Fibroblast of lung (primary cell): ENCODE data around the gene LAT. TPM values are rescaled to one million over a fixed set of nuclear protein-coding genes. Genes with fewer than 3 reads are reported as not detected.

ENCODE experiments used
- DNase-seq, 2 donors: peaks; one replicate each; pipeline versions ENCODE4 v3.0.0 to v3.0.0-alpha.2; 2010; ENCODE audit warnings: low read depth in 2 of 2
- H2AFZ ChIP-seq: 2 replicates; pipeline ENCODE4 v1.5.1; 2012; ENCODE audit warnings: low read length, control low read depth, inconsistent platforms
- H3K27ac ChIP-seq: 2 replicates; pipeline ENCODE4 v1.5.1; 2011; ENCODE audit warnings: low read length, control low read depth; ENCODE audit not compliant: insufficient read depth
- H3K27me3 ChIP-seq: 2 replicates; pipeline ENCODE4 v1.5.1; 2011; ENCODE audit warnings: mild to moderate bottlenecking, low read length; ENCODE audit not compliant: control insufficient read depth, insufficient read depth
- H3K36me3 ChIP-seq: 2 replicates; pipeline ENCODE4 v1.5.1; 2011; ENCODE audit warnings: low read length; ENCODE audit not compliant: control insufficient read depth, insufficient read depth
- H3K4me1 ChIP-seq: 2 replicates; pipeline ENCODE4 v1.5.1; 2011; ENCODE audit warnings: low read length; ENCODE audit not compliant: control insufficient read depth, insufficient read depth; ENCODE audit errors: extremely low read depth
- H3K4me2 ChIP-seq: 2 replicates; pipeline ENCODE4 v1.5.1; 2011; ENCODE audit warnings: low read length, control low read depth; ENCODE audit not compliant: insufficient read depth; ENCODE audit errors: extremely low read depth
- H3K4me3 ChIP-seq, 4 experiments: fragments of 200-600 bp in 1 of 4; sonication (generic) in 1 of 4; replicated peaks in 1 of 4; 2 replicates each; pipeline ENCODE4 v1.5.1; 2011 to 2016; ENCODE audit warnings: low read length in 4 of 4, low read depth in 3 of 4, mild to moderate bottlenecking in 3 of 4, control low read depth in 2 of 4, inconsistent platforms in 1 of 4, mixed read lengths in 1 of 4; ENCODE audit not compliant: insufficient read depth in 1 of 4; ENCODE audit errors: control extremely low read depth in 1 of 4
- H3K79me2 ChIP-seq: 2 replicates; pipeline ENCODE4 v1.5.1; 2012; ENCODE audit warnings: mild to moderate bottlenecking, low read length, inconsistent platforms; ENCODE audit not compliant: control insufficient read depth, insufficient read depth
- H3K9ac ChIP-seq: 2 replicates; pipeline ENCODE4 v1.5.1; 2011; ENCODE audit warnings: mild to moderate bottlenecking, low read length, control low read depth; ENCODE audit not compliant: insufficient read depth
- H3K9me3 ChIP-seq: 2 replicates; pipeline ENCODE4 v1.5.1; 2012; ENCODE audit warnings: low read depth, low read length; ENCODE audit not compliant: control insufficient read depth, insufficient read depth
- H4K20me1 ChIP-seq: 2 replicates; pipeline ENCODE4 v1.5.1; 2011; ENCODE audit warnings: low read length; ENCODE audit not compliant: control insufficient read depth, insufficient read depth; ENCODE audit errors: extremely low read depth
- CTCF ChIP-seq, 2 donors: IDR thresholded peaks in 1 of 2; conservative IDR thresholded peaks in 1 of 2; 1 replicate in 1 of 2; 2 replicates in 1 of 2; pipeline ENCODE4 v1.5.1; 2011 to 2012; ENCODE audit warnings: low read length in 2 of 2, control low read depth in 1 of 2, inconsistent platforms in 1 of 2, low read depth in 1 of 2, mild to moderate bottlenecking in 1 of 2
- EZH2 ChIP-seq: IDR thresholded peaks from 2 replicates; pipeline ENCODE4 v1.5.1; 2012; ENCODE audit warnings: low read length, control low read depth, mild to moderate bottlenecking; ENCODE audit errors: missing control alignments
- polyA plus RNA-seq, 2 donors: library from polyadenylated mRNA; depleted of rRNA in 1 of 2; stranded (reverse) in 1 of 2; unstranded in 1 of 2; fragments of >200 nt; gene quantifications; 2 replicates each; pipeline ENCODE4 v1.2.1, GENCODE V29; 2011 to 2012; ENCODE audit warnings: missing spikeins in 1 of 2
- total RNA-seq: library from RNA; depleted of rRNA; stranded (reverse); fragments of >200 nt; gene quantifications from 2 replicates; pipeline ENCODE4 v1.2.1, GENCODE V29; 2014

LAT gene
- total and polyA plus RNA-seq, 2 donors (not counting 1 experiment from before 2014, with no cell fraction given) = 0.50 to 1.4 TPM

DNA sequence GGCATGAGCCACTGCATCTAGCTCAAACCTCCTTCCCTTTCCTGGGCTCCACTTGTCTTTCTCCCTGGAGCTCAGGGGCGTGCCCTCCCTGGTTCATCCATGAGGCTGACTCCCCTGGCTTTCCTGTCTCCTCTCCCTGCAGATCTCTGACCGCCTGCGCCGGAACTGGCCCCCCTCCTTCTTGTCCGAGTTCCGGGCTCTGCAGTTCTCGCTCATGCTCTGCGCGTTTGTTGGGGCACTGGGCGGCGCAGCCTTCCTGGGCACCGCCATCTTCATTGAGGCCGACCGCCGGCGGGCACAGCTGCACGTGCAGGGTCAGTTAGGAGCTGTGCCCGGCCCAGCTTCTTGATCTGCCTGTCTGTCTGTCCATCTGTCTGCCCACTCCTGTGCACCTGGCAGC is 1.2 kb upstream of the LAT start:
- Histone ChIP-seq H3K36me3 (peaks cover 21% of the 10 kb centered on the region), H3K4me1 (no peaks in the 10 kb centered on the region), H3K79me2 (no peaks in the 10 kb centered on the region), H2AFZ (no peak overlapping the region), H3K9me3 (no peaks in the 10 kb centered on the region), H3K27me3 (no peaks in the 10 kb centered on the region), H3K4me2 (no peak overlapping the region), H4K20me1 (no peaks in the 10 kb centered on the region), H3K27ac (no peak overlapping the region), H3K9ac (no peak overlapping the region), H3K4me3 (no peak overlapping the region)
- no peak for DNase-seq
- no peak for TF ChIP-seq EZH2
- TF ChIP-seq CTCF (conservative IDR thresholded peaks at IDR 0.05 in 1 of 2, IDR thresholded peaks at IDR 0.05 in 1 of 2; ENCODE audit: low read depth in 1 of 2, low read length in 2 of 2) = no peak

DNA sequence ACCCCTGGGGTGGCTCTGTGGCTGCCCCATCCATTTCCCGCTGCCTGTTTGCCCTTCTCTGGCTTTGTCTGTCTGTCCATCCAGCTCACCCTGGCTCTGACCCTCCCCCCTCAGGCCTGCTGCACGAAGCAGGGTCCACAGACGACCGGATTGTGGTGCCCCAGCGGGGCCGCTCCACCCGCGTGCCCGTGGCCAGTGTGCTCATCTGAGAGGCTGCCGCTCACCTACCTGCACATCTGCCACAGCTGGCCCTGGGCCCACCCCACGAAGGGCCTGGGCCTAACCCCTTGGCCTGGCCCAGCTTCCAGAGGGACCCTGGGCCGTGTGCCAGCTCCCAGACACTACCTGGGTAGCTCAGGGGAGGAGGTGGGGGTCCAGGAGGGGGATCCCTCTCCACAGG is 761 bp upstream of the LAT start:
- no peaks in the 10 kb centered on the region for H3K79me2 ChIP-seq
- peaks cover 21% of the 10 kb centered on the region for H3K36me3 ChIP-seq
- no peak overlapping the region for H3K27ac ChIP-seq
- no peak overlapping the region for H3K9ac ChIP-seq
- H3K27me3 ChIP-seq = no peaks in the 10 kb centered on the region
- no peaks in the 10 kb centered on the region for H3K4me1 ChIP-seq
- no peak overlapping the region for H3K4me2 ChIP-seq
- H3K4me3 ChIP-seq = no peak overlapping the region
- TF ChIP-seq CTCF (conservative IDR thresholded peaks at IDR 0.05 in 1 of 2, IDR thresholded peaks at IDR 0.05 in 1 of 2; ENCODE audit: low read depth in 1 of 2, low read length in 2 of 2) (no peak), EZH2 (no peak)
- no peak overlapping the region for H2AFZ ChIP-seq
- no peaks in the 10 kb centered on the region for H3K9me3 ChIP-seq
- H4K20me1 ChIP-seq = no peaks in the 10 kb centered on the region
- no peak for DNase-seq

GRCh38 chr16:28985211-28986041 is 574 bp downstream of the LAT start:
- Histone ChIP-seq H3K79me2 (no peaks in the 10 kb centered on the region), H3K36me3 (peaks cover 21% of the 10 kb centered on the region), H3K27ac (no peak overlapping the region), H3K4me3 (no peak overlapping the region), H3K4me1 (no peaks in the 10 kb centered on the region), H2AFZ (no peak overlapping the region), H3K4me2 (no peak overlapping the region), H4K20me1 (no peaks in the 10 kb centered on the region), H3K27me3 (no peaks in the 10 kb centered on the region), H3K9me3 (no peaks in the 10 kb centered on the region), H3K9ac (no peak overlapping the region)
- DNase-seq = no peak
- TF ChIP-seq CTCF (conservative IDR thresholded peaks at IDR 0.05 in 1 of 2, IDR thresholded peaks at IDR 0.05 in 1 of 2; ENCODE audit: low read depth in 1 of 2, low read length in 2 of 2) (no peak), EZH2 (no peak)
